ENCODE data around the gene PDE4D.
"Not testable (repeated sequence)": the region's sequence is repeated elsewhere in the genome, so short reads cannot be mapped to it uniquely, and the experiment has no call there.

Gene PDE4D

DNA sequence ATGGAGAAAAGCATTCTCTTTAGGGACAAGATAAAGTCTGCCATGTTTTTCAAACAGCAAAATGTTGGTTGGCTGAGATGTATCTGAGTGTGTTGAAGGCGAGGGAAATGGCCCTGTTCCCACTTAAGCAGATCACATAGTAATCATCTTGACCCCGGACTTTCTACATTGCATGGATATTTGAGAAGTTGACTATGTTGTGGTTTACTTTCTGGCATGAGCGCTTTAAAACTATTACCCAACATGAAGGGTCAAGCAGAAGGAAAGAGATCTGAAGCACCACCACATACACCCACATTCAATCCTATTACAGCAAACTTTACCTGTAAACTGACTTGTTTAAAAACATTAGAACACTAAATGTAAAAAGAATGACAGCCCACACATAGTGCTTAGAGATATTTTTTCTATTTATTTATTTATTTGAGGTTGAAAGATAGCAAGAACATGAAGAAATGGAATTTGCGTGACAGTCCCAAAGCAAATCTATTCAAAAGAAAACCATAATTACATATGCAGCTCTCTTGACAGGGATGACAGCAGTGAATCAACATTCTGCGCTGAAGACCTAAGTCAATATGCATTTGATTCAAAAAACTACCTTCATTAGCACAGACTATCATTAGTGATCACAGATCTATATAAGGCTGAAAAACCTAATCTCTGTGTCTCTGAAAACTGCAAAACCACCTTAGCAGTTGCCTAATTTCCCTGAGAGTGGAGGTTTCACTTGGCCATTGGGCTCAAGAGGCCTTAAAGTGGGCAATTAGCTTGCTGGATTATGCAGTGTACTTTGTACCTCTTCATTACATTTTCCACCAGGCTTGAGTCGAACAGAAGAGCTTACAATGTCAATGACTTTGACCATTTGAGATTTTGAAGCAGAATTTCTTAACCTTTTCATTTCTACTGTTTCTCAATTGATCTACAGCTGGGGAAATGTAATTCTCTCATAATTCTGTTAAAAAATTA is 195.0 kb downstream of the PDE4D start:
- no peak for DNase-seq (ENCODE audit: low read depth)

DNA sequence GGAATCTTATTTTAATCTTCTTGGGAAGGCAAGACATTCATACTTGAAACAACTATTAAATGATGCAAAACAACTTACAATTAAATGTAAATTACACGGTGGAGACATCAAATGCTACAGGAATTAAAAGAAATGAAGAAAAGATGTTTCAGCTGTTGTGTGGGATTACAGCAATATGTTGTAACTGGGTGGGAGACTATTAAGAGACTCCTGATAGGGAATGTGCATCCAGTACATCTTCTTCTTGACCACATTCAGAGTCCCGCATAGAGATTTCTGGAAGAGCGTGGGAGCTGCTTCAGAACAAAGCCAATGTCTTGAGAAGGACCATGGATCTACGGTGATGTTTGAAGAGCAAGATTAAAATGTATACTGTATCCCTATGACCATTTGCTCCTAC is 199.1 kb downstream of the PDE4D start:
- DNase-seq (ENCODE audit: low read depth), result no peak

DNA sequence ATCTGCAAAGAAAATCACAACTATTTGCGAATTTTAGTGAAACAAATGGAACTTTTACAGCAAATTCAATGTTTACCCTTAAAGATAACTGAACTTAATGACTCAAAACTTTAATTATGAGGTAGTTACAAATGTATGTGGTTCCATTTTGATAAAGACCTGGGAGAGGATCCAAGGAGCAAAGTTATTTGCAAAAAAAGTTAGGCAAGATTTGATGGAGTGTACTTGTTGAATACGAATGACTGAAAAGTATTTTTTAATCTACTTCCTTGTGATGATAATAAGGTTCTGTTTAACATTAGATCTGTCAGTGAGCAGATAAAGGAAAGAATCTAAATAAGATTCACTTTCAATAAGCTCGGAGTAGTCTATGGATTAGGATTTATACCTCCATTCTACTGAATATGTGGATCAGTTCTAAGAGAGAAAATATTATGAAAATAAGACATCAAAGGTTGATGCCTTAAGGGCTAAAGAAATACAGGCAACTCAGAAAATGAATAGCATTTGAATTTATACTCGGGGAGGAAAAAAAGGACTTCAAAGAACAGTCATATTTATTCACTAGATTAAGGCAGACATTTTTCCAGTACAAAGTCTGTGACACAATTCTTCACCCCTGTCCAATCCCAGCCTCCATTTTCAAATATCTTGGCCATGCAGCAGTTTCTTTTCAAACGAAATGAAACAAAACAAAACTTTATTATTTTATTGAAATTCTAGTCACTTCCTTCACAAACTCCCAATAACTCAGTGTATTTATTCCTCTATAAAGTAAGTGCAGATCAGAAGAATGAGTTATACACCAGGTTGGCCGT is 199.8 kb downstream of the PDE4D start:
- no peak for DNase-seq (ENCODE audit: low read depth)

DNA sequence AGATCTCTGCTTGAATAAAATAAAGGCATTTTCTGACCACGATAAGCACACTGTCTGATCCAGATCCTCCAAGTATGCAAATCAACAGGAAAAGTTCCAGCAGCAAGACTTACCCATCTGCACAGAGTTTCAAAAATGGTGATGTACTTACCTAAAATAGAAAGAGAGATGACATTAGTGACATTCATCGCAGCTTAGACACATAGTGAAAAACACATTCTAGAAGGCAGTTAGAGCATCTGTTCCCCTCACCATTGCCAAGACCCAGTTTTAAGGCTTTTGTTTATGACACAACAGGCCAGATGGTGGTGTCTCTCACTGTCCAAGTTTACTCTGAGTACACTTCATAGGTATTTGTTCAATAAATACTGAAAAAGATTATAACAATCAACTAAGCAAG is 207.7 kb downstream of the PDE4D start:
- no peak for DNase-seq (ENCODE audit: low read depth)

DNA sequence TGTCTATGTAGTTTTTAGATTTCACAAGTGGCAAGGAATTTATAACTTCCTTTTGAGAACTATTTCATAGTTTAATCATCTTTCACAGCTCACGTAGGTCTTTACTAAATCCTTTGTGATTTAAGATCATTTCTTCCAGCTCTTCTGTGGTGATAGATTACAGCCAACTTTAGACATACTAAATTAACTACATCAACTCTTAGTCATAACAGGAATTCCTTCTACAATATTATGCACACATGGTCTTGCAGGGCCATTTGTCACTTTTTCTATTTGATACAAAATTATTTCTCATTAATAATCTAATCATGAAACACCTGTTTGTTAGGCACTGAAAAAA is 208.4 kb downstream of the PDE4D start:
- no peak for DNase-seq (ENCODE audit: low read depth)

DNA sequence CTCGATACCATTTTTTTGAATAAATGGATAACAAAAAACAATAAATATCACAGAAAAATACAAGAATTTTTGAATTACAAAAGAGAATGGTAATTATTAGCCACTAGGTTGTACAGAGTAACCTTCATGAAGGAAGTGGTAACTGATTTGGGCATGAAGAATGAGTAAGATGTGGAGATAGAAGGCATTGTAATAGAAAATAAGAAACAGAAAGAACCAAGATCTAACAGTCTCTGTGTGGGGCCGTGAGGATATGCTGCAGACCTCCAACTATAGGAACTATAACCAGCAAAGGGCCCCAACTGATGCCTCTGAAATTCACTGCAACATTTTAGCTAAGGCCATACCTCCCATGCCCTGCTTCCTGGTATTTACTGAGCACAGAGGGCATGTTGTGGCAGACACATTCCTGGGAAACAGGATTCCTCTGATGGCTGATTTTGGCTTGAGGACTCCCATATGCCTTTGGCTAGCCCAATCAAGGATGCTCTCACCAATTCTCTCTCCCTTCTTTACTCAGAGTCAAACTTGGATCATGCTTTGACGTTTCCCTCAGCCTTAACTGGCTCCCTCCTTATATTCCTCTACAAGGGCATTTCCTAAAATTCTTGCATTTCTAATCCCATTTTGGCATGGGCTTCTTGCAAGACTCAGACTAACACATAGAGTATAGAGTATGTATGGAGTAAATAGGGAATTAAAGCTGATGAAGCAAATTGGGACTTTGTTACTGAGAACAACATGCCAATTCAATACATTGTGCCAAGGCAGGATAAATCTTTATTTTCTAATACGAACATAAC is 208.9 kb downstream of the PDE4D start:
- no peak for DNase-seq (ENCODE audit: low read depth)

DNA sequence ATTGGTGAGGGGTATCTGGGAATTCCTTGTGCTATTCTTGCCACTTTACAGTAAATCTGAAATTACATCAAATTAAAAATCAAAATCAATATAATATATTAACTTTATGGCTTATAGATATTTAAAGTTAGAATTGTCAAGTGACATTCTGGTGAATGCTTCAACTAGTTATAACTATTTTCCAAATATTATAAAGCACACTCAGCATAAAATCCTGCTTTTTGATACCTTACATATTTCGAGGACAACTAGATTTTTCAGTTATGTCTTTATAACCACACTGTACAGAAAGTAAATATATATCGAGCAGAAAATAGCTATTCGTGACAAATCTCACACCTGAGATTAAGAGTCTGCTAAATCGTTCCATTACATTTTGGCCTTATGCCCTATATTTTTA is 210.2 kb downstream of the PDE4D start:
- DNase-seq (ENCODE audit: low read depth), result no peak

DNA sequence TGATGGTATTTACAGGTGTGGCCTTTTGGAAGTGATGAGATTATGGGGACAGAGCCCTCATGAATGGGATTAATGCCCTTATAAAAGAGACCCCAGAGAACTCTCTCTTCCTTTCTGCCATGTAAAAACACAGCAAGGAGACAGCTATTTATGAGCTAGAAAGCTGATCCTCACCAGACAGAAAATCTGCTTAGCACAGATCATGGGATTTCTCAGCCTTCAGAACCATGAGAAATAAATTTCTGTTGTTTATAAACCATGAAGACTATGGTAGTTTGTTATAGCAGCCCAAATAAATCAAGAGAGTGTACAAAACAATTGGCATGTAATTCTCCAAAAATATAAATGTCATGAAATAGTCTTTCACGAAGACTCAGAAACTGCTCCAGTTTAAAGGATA is 211.0 kb downstream of the PDE4D start:
- DNase-seq (ENCODE audit: low read depth), result no peak

DNA sequence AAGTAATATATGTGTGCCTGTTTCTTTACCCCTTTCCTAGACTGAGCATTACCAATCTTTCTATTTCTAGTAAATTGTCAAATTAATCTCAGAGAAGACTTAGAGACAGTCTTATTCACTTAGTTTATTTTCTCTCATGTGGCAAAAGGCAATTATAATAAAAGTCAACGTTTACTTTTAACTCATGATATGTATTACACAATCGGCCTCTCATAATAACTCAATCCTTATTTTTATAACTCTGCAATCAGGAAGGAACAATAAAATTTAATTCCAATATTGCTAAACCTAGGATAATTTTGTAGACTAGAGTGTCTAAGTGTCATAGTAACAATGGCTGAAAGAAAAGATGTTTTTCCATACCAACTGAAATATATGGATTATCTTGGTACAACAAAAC is 214.6 kb downstream of the PDE4D start:
- no peak for DNase-seq (ENCODE audit: low read depth)

DNA sequence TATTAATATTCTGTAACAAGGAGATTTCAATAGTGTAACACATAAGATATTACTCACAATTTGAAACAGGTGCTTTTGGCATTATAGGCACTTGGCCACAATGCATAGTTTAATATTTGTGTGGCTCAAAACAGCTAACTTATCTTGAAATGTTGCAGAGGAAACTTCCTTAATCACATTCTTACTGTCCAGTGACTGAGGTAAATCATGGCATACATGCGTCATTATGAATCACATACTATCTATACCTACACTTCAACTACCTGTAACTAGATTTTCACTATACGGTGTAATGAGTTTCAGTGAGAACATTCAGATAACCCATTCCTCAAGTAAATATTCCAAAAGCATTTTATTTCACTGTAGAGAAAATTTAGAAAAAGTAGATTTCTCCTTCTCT is 218.8 kb downstream of the PDE4D start:
- DNase-seq (ENCODE audit: low read depth), result no peak

DNA sequence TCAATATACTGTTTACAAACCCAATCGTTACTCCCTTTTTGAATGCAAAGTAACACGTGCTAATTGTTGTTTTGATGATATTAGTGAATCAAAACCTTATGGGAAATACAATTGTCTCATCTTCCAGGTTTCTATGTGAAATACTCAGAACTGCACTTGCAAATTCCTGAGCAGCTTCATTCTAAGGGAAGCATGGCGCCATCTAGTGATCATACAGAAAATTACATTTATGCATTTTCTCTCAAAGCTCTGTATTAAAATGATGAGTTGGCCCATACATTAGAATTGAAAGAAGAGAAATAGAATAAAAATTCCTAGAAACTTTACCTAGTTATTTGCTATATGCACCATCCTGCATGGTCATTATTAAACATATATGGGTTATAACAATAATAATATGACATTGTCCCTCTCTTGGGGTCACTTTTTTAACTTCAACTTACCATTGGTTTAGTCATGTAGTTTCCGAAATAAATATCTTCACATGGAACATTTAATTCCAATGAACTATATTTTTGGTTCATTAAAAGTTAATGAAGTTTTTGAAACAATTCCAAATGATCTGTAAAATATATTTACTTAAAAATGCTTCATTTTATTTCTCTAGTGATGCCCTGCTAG is 220.0 kb downstream of the PDE4D start:
- DNase-seq (ENCODE audit: low read depth), result no peak

DNA sequence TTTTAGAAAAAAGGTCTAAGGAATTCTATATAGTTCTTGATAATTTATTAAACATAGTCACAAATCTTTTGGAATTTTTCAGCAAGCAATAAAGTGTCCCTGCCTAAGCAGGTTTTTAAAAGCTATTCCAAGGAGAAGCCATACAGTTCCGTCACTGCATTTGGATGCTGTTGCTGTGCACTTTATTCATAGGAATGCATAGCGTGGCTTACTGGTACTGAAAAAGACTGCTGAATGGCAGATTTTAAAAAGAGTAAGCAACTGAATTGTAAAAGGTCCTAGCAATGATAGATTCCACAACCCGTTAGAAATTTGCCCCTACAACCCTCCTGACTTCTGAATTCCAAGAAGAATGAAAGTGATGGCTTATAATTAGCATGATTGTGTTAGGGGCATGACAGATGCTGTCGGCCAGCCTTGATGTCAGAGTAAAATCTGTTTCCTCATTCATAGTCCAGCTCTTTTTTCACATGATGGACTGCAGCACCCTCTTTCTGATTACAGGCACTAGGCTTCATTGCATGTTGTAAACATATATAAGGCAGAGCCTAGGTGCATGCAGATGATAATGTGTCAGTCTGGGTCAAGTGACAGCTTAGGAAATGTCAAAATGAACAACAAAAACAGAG is 227.0 kb downstream of the PDE4D start:
- no peak for DNase-seq (ENCODE audit: low read depth)

DNA sequence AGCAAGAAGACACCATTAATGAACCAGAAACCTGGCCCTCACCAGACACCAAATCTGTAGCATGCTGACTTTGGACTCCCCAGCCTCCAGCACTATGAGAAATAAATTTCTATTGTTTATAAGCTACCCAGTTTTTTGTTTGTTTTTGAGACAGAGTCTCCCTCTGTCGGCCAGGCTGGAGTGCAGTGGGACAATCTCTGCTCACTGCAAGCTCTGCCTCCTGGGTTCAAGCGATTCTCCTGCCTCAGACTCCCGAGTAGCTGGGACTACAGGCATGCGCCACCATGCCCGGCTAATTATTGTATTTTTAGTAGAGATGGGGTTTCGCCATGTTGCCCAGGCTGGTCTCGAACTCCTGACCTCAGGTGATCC is 227.7 kb downstream of the PDE4D start:
- not testable (repeated sequence) for DNase-seq (ENCODE audit: low read depth)

DNA sequence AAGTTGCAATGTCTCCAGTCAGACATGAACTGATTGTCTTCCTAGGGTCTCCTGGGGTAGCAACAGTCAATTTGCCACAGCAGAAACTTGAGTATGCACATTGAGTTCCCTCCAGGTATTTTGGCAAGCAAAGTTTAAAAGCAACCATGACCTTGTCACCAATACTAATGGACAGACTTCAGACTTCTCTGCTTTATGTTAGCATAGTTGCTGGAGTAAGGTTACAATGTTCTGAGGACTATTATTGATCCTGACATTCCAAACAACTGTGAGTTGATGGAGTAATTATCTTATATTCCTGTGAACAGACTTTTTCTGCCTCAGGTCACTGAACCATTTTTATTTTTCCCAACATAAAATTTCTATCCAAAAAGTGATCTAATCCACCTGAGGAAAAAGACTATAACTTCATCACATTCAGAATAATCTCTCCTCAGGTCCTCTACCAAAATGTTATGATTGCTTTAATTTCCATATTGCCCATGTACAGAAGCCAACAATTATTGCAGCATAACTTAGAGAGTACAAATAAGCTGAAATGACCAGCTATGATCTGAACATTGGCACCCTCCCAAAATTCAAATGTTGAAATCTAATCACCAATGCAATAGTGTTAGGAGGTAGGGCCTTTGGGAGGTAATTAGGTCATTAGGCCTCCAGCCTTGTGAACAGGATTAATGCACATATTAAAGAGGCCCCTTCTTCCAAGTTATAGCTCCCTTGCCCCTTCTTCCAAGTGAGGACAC is 228.3 kb downstream of the PDE4D start:
- no peak for DNase-seq (ENCODE audit: low read depth)

DNA sequence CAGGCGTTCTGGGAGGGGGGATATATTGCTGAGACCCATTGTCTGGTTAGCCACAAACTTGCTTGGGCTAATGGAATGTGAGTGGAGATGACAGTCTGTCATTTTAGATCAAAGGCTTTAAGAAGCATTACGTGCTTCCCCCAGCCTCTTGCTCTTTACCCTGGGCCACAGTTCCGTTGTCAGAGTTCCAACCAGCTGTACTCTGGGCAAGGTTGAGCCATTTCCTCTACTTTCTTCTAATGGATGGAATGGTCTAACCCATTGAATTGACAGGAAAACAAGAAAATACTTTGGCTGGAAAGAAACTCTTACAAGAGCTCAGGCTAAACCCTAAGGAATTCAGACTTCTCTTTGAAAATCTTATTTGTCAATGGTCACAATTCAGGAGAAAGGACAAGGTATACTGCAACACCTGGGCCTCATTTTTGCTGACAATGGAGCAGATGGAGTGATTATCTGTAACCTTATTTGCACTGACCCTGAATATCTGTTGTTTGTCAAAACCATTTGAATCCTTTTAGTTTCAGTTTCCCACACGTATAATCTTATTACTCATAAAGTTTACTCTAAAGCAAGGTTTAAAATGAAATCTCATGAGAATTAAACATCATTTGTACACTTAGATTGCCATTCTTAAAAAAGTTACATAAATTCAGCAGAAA is 231.4 kb downstream of the PDE4D start:
- no peak for DNase-seq (ENCODE audit: low read depth)

DNA sequence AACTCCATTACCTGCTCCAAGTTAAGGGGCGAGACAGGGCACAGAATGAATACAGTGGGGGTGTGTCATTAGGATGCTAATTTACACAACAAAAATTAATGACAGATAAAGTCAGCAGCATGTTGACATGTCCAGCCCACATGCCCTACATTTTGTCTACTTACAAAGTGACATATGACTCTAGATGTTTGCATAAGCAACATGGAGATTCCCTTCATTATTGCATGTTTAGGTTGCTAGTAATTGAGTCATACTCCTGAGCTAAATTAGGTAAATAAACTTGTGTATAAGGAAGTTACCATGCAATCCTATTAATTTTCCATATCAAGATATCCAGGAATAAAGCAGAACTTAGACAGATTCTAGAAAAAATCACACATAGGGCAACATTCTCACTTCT is 232.2 kb downstream of the PDE4D start:
- DNase-seq (ENCODE audit: low read depth), result no peak

DNA sequence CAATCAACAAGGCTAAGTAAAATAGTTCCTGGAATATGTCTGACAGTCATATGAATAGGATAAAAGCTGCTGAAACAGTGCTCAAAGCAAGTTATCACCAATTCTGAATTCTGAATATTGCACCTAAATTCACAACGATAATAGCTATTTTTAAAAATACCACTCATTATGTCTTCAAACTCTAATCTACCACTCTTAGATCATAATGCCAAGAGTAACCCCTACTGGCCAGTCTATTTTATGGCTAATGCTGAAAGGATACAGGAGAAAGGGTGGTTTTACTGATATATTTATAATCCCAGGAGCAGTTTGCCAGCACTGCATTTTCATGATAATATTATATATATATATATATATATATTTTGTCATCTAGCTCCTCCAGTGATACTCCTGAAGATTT is 232.8 kb downstream of the PDE4D start:
- DNase-seq (ENCODE audit: low read depth), result no peak

DNA sequence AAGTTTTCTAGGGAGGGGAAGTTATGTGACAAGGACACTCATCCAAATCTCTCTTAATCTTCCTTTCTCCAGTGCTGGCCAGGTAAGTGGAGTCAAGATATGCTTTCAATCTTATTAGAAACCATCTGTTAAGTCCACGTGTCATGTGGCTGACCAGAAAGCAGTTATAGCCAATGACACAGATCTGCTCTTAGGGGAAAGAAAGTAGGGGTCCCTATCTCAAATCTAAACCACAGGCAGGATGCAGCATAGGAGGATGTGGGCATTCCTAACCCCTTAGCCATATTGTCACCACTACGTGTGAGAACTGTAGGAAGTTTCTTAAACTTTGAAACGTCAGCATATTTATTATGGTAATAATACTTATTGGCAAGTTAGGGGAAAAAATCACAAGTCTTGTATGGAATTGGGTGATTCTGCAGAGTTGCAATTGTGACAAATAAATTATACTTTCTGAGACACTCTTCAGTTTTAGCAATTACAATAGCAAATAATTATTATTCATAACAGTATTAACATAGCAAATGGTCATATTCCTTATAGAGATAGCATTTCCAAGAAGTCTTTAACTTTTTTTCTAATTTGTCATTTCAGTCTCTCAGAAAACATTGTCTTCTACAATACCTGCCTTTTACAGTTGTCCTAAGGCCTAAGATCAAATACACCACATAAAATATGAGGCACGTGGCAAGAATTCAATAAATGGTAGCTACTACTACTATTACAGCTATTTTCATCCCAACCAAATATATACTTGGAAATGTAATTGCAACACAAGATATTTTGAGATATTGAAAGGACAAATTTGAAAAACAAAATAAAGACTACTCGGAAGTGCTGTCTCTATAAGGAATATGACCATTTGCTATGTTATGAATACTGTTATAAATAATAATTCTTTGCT is 236.9 kb downstream of the PDE4D start:
- DNase-seq (ENCODE audit: low read depth), result no peak

DNA sequence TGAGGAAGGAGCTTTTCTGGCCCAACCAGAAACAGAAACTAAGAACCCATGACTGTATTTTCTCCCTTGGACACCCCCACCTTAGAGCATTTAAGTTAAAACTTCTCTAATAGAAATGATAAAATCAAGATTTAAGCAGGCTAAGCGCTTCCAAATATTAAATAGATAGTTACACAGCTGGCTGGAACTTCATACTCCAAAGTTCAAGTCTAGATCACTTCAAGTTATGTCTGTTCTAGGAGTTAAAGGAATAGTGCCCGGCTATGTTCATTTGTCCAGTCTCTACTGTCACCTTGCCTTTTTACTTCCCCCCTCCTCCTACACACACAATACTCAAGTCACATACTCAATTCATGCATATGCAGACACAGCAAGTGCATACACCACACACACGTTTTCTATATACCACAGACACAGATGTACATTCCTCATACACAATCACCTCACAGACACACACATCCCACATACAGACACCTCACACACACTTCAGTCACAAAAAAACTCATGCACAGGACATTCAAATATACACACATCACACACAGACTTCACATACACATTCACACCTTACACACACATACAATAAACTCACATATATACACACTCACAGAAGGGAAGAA is 237.7 kb downstream of the PDE4D start:
- no peak for DNase-seq (ENCODE audit: low read depth)

All from activated T-helper 1 cell treated with Interleukin-2 at 50 U/mL for 16 hours (primary cell).